Stimulated activated CD4-positive, alpha-beta T cell treated with anti-CD3 and anti-CD28 coated beads, TNF-alpha, amount 100 ng/mL, for 24 hours (primary cell): ENCODE measurements around the gene TNFSF8.

Source experiments
- DNase-seq, 3 experiments: peaks; one replicate each; pipeline ENCODE4 v3.0.0-alpha.2; 2020; ENCODE audit warnings: low read depth in 3 of 3

Gene TNFSF8

DNA sequence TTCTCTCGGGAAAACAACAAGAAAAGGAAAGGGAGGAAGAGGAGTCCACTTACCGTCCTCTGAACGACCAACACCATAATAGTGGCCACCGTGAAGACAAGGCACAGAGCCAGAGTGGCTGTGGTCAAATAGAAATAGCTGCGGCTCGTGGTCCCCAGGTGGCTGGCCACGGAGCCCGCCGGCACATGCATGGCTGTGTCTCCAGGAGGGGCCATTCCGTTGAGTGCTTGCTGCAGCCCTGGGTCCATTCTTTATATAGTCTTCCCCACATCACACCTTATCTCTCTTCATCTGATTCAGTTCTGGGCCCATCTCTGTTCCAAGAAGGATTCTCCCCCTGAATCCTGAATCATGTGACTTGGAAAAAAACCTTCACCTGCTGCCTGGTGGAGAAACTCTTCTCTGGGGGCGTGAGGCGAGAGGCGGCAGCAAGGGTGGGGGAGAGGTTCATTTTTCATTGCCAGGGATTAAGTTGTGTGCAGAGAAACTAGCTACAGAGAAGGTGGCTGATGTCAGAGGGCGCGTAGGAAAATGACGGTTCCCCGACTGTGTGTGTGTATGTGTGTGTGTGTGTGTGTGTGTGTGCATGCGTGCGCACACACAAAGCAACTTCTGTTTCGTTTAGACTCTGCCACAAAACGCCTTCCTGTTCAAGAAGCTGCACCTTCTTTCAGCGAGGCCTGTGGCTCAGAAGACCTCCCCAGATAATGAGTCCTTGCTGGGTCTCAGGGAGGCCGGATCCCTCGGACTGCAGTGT, at the start of gene TNFSF8:
Gene TNFSF8 (minus strand): TSS at position 536 of the 757 bp plus-strand sequence. CDS start 288 bp downstream, at position 248.
- DNase-seq: peak; percentile 37 to 68 (median 55)

DNA sequence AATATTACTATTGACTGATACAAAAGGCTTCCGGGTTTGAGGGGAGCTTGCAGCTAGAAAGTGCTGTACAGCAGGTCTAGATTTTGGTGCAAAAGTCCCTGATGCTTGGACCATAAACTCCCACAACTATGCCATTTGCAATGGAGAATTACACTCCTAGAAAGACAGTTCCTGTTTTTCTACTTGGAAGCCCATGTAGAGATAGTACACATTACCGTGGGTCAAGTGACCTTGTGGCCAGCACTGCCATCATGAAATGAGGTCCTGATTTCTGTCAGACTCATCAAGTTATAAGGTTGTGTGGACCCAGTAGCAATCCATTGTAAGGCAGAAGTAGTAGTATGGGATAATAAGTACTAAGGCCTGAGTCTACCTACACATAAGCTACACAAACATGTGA, 42.8 kb upstream of the TNFSF8 start:
- DNase-seq: no peak

DNA sequence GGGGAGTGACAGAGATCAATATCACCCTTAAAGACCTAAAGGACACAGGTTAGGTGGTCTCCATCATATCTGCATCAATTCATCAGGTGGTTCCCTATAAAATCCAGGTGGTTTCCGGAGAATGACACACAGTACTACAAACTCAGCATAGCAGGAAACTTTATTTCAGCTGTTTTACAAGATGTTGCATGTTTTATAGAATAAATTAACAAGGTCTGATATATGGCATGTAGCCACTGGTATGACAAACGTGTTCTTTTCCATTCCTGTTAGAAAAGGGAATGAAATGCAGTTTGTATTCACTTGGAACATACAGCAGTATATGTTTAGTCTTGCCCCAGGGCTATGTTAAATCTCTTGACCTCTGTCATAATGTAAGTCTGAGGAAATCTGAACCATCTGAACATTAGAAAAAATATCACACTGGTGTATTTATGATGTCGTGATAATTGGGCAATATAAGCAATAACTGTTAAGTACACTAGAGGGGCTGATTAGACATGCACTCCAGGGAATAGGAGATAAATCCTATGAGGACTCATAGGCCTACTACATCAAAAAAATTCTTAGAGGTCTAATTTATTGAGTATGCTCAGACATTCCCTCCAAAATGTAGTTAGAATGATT, 42.2 kb upstream of the TNFSF8 start:
- DNase-seq: no peak

- no peak for DNase-seq
Measured at GRCh38 chr9:114969269-114969668, 38.9 kb upstream of the TNFSF8 start.

GRCh38 chr9:114968671-114969070, 38.3 kb upstream of the TNFSF8 start:
- DNase-seq: no peak

- no peak for DNase-seq
Measured at GRCh38 chr9:114965564-114965963, 35.2 kb upstream of the TNFSF8 start.

DNA sequence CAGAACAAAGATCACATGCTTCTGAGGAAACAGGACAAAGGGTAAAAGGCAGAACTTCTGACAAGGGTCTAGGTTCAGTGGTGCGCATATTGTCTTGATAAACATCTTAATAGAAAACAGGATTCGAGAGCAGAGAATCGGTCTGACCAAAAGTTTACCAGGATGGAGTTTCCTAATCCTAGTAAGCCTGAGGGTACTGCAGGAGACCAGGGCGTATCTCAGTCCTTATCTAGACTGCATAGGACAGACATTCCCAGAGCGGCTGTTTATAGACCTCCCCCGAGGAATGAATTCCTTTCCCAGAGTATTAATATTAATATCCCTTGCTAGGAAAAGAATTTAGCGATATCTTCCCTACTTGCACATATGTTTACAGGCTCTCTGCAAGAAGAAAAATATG, 32.4 kb upstream of the TNFSF8 start:
- DNase-seq: no peak

GRCh38 chr9:114960276-114960675, 29.9 kb upstream of the TNFSF8 start:
- no peak for DNase-seq

- DNase-seq: no peak
Measured at GRCh38 chr9:114958844-114959235, 28.4 kb upstream of the TNFSF8 start.

DNA sequence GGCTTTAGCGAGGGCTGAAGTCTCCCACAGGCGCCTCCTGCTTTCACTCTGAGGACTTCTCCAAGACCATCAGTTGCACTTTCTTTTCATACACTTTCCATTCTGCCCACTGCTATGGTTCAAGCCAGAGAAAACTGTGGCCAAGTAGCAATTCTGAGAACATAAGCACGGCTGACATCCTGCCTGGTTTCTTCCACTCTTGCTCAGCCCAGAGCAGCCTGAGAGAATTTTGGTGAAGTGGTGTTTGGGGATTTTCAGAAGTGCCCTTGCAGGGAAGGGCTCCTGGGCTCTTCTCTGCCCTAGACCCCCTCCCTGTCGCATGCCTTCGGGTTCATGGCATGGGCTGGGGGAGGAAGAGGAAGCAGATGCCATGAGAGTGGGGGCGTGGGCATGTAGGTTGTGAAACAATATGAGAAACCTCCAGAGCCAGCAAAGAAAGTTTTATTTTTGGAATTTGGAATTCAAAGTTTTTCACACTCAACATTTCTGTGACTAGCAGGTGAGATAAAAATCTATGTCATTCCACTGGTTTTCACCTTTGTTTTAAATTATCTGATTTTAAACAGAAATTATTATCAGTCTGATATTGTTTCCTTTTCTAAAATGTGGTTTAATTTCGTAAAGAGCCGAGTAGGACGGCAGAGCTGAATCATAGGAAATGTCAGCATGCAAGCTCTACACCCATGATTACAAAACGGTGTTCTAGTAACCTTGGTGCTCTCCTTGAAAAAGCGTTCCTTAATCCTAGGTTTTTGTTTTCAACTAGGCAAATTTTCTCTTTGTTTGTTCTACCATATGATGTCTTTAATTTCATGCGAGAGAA, 27.8 kb upstream of the TNFSF8 start:
- DNase-seq: peak; percentile 15 to 63 (median 21)

DNA sequence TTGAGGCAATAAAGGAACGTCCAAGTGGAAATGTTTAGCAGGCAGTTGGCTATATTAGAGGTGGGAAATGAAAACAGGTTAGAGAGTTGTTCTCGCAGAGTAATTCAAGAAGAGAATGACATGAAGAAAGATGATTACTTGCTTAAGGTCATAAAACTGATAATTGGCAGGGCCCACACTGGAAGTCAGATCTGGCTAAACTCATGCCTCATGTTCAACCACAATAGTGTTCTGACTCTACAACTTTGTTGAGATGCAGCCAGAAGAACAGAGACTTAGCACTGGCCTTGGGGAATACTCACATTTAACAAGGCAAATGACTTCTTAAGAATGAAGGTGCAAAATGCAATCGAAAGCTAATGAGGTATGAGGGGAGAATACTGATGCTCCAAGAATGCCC, 27.2 kb upstream of the TNFSF8 start:
- no peak for DNase-seq

DNA sequence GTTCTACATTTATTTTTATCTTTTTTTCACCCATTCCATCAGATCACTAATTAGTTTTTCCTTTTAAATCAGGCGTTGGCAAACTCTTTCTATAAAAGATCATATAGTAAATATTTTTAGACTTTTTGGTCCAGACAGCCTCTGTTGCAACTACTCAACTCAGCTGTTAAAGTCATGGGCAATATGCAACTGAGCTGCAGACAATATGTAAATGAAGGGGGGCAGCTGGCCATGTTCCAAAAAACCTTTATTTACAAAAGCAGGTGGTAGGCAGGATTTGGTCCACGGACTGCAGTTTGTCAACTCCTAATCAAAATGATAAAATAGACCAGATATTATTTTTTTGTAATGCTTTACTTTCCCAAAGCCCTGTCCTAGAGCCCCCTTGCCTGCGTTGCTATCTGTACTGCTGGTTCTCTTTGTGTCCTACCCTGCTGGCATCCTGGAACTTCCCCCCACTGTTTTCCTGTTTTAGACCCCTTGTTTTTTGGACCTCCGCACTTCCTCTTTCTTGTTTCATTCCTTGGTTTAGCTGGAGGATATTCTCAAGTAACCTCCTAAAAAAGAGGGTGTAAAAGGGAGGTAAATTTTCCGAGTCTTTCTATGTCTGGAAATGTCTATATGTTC, 24.7 kb upstream of the TNFSF8 start:
- DNase-seq: no peak

GRCh38 chr9:114953959-114954358, 23.6 kb upstream of the TNFSF8 start:
- DNase-seq: no peak

DNA sequence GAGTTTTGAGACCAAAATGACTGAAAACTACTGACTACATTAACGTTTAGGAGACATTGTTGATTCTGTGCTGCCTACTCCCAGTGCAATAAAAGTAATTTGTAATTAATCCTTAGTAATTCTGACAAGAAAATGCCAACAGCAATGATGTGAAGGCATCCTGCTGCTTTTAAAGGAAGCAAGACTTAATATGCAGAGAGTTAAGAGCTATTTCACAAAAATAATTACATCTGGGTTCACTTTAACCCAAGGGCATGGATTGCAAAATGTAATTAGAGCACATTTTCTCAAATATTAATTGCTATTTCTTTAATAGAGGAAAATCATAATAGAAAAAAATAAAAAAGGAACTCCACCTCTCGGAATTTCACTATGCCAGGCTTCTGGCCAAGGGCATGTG, 22.7 kb upstream of the TNFSF8 start:
- no peak for DNase-seq

DNA sequence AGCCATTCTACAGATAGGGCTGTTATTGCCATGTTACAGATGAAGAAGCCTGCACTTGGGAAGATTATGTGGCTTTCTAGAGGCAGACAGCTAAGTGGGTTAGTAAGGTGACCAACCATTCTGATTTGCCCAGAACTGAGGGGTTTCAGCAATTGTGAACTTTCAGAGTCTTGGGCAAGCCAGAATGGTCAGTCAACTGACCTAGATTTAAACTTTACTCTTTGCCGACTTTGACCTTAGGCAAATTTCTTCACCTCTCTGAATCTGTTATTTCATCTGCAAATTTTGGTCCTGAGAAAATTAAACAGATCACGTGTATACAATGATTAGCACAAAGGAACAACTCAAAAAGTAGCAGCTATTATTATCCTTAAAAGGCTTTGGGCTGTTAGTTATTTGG, 20.4 kb upstream of the TNFSF8 start:
- DNase-seq: no peak

DNA sequence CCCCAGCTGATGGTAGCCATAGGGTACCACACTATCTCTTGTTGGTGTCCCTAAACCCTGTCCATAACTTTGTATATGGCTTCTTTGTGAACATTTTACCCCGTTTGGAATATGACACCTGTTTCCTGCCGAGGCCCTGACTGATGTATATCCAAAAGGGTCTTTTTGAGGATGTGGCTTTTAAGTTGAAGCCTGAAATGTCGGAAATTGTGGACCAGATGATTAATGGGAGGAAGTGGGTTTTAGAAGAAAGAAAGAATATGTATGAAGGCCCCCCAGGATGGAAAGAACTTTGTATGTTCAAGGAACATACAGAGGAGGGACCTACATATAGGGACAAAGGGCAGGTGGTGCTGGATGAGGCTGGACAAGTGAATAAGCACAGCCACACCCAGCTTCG, 16.7 kb upstream of the TNFSF8 start:
- no peak for DNase-seq

GRCh38 chr9:114945616-114946412, 15.4 kb upstream of the TNFSF8 start:
- no peak for DNase-seq

DNA sequence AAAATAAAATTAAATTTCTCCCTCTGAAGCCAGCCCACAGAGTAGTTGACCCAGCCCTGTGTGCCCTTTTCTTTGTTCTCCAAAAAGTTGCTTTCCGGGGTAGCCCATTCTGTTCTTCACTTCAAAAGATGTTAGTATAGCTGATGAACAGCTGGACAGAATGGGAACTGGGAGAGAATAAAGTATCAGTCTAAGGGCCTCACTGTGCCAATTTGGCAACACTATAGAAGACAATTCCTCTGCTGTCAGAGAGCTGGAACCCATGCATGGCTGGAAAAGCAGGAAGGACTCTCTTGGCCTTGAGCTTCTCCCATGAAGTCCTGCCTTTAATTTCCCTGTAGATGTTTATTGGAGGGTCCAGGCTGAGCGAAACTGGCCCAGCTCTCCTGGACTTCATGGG, 11.0 kb upstream of the TNFSF8 start:
- DNase-seq: no peak

- DNase-seq: no peak
Measured at GRCh38 chr9:114938687-114939575, 8.5 kb upstream of the TNFSF8 start.

DNA sequence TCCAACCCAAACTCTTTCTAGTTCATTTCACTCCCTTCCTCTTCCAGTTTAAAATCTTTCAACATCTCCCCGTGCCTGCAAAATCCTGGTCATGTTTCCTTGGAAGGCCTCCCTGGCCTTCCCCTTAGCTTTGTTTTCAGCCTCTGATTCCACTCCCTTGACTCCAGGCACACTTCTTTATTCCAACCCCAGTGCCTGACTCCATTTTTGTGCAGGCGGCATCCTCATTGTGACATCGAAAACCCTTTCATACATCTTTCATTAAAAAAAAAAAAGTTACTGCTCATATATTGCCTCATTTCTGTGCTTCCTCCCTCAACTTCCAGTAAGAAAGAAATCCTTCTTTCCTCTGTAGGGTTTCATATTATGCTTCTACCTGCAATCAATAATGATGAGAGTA, 7.1 kb upstream of the TNFSF8 start:
- DNase-seq: no peak
